ENCODE data around the gene GDI1.
"Not testable (repeated sequence)": the region's sequence is repeated elsewhere in the genome, so short reads cannot be mapped to it uniquely, and the experiment has no call there.

GDI1 gene
- 46.4 to 88.7 (median 67.8) reads per million in 18 experiments for total RNA-seq

DNA sequence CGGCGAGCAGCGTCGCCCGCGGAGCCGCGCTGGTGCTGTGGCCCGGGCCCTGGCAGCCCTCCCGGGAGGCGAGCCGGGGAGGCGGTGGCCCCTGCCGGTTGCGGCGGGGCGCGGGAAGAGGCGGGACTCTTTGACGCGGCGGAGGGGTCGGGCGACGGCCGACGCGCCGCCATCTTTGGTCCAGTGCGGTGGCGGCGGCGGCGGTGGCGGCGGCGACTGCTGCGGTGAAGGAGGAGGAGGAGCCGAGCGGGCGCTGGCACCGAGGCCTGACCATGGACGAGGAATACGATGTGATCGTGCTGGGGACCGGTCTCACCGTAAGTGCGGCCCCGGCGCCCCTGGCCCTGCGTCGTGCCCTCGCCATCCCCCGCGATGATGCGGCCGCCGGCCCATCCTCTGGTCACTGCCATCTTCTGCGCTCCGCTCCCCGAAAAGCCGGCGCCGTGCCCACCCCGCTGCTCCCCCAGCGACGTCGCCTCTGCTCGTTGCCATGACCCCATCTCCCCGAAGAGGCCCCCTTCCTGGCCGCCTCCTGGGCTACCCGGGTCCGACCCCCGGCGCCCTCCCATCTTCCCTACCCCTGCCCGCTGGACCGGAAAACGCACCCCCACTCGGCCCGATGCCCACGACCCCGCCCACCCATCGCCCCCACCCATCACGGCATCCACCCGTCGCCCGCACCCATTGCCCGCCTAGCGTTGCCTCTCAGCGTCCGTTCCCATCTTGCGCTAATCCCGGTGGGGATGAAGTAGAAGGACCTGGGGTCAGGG lies at the start of gene GDI1:
TSS of gene GDI1 (plus strand) at position 172 of the 770 bp plus-strand sequence. CDS start at position 273, 101 bp downstream.
- DNase-seq = peak in 1 of 2 donors; percentile 37

DNA sequence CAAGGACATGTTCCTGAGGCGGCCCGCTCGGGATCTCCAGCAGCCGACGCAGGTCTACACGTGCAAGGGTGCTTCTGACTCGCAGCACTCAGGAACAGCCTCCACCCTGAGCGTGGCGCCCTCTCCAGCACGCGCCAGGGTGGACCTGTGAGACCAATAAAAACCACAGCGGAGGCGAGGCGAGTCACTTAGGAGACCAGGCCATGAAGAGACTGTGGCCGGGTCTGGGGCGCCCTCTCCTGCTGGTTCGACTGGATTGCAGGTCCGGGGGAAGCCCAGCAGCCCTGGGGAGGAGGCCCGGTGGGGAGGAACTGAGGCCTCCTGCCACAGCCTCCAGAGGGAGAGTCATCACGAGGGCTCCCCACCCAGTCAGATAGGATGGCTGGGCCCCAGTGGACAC lies 48.9 kb upstream of the GDI1 start:
- DNase-seq = not testable (repeated sequence)

DNA sequence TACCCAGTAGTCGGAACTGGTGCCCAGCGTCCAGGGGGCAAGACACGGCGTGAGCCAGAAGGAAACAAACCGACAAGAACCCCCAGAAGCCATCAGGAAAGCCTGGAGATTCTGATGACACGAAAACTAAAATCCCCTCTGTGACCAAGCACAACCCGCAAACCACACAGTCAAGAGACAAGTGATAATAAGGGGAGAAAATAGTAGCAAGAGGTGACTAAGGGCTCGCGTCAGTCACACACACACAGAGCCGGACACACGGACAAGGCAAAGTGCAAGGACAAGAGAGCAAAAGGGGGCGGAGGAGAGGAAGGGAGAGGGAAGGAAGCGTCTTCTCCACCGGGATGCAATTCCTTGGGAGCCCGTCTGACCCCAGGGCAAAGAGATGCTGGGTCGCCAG lies 48.3 kb upstream of the GDI1 start:
- DNase-seq = not testable (repeated sequence)

DNA sequence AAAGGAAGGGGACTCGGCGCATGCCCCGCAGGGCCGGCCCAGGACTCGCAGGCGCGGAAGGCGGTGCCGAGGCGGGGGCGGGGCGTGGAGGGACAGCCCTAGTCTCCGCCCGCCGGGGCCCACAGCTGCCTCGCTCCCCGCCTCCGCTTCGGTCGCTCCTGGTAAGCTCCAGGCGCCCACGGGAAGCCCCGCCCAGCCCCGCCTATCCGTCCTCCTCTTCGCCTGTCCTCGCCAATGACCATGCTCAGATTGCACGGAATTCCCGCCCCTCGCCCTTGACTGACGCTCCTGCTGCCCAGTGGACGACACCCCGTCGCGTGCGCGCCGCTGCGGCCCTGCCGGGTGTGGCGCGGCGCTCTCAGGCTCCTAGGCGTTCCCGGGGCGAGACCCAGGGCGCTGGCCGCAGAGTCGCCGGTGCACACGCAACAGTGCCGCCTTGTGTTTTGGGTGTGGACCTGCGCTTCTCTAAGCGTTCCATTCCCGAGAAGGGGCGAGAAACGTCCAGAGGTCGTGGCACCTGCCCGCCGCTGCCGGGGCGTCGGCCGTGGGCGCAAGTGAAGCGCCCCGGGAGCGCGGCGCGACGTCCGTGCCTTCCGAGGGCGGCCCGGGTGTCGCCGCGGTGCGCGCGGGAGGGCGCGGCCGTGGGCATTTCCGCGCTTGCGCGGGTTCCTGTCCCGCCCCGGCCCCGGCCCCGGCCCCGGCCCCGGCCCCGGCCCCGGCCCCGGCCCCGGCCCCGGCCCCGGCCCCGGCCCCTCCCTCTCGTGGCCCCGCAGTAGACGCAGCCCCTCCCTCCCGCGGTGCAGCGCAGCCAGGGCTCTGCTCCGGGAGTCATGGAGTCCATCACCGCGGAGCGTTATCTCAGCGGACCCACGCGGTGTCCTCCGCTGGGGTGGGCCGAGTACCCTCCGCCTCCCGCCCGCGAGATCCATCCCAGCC lies 46.9 kb upstream of the GDI1 start:
- DNase-seq = not testable (repeated sequence)

DNA sequence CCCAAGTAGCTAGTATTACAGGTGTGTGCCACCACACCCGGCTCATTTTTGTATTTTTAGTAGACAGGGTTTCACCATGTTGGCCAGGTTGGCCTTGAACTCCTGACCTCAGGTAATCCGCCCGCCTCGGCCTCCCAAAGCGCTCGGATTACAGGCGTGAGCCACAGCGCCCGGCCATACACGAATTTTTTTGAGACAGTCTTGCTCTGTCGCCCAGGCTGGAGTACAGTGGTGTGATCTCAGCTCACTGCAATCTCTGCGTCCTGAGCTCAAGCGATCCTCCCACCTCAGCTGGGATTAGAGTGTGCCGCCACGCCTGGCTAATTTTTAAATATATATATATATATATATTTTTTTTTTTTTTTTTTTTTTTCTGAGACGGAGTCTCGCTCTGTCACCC lies 40.6 kb upstream of the GDI1 start:
- DNase-seq = not testable (repeated sequence)

DNA sequence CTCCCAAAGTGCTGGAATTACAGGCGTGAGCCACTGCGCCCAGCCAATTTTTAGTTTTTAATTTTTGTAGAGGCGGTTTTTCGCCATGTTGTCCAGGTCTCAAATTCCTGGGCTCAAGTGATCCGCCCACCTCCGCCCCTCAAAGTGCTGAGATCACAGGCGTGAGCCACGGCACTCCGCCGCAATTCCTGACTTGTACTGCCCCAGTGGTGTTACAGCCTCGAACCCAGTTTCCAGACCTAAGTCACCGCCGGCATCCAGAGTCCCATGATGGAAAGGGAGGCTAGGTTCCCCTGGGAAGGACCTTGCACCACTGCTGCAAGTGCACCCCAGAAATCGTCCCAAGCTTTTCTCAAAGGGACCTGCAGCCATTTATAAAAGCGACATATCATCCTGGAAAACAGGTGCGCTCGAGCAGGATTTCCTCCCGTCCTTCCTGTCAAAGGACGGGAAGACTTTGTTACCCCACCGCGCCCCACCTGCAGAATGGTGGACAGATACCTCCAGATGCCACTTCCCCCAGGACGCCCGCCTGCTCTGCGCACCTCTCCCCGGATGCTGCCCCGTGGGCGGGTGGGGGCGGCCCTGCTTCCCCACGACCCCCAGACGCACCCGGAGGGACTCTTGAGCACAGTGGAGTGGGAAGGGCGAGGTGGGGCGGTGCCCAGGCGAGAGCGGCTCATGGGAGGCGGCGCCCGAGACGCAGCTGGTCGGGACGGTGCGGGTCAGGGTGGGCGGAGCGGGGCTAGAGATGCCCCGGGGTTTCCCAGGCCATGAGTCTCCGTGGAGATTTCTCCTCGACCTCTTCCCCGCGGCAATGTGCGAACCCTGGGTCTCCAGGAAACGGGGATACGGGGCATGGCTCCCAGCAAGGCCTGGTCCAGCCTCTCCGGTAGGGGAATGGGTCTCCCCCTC lies 39.7 kb upstream of the GDI1 start:
- peak; percentile 50 to 74 for DNase-seq

DNA sequence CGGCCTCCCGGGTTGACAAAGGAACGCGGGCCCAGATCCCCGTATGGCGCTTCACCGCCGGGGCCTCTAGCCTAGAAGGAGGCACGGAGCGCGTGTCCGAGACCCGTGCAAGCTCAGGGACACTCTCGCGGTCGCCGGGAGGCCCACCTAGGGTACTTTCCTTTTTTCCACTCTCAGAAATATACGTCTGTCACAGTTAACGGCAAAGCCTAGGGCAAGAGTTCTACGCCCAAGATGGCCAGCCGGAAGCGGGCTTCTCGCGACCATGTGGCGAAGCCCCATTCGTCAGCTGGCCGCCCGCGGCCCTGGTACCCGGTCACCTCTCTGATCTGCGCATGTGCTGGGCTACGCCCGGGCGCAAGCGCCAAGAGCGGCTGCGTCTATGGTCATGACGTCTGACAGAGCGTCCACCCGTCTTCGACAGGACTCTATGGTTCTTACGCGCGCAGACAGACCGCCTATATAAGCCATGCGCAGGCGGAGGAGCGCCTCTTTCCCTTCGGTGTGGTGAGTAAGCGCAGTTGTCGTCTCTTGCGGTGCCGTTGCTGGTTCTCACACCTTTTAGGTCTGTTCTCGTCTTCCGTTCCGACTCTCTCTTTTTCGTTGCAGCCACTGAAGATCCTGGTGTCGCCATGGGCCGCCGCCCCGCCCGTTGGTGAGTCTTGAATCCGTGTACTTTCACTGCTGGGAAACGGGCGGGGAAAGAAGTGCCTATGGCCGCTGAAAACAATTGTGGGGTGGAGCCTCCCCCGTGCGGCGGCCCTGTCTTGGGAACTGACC lies 38.9 kb upstream of the GDI1 start, which contains the start of gene RPL10:
TSS of gene RPL10 (plus strand) at position 490 of the 780 bp plus-strand sequence. CDS start at position 633, 143 bp downstream.
- peak; percentile 96 to 97 for DNase-seq

DNA sequence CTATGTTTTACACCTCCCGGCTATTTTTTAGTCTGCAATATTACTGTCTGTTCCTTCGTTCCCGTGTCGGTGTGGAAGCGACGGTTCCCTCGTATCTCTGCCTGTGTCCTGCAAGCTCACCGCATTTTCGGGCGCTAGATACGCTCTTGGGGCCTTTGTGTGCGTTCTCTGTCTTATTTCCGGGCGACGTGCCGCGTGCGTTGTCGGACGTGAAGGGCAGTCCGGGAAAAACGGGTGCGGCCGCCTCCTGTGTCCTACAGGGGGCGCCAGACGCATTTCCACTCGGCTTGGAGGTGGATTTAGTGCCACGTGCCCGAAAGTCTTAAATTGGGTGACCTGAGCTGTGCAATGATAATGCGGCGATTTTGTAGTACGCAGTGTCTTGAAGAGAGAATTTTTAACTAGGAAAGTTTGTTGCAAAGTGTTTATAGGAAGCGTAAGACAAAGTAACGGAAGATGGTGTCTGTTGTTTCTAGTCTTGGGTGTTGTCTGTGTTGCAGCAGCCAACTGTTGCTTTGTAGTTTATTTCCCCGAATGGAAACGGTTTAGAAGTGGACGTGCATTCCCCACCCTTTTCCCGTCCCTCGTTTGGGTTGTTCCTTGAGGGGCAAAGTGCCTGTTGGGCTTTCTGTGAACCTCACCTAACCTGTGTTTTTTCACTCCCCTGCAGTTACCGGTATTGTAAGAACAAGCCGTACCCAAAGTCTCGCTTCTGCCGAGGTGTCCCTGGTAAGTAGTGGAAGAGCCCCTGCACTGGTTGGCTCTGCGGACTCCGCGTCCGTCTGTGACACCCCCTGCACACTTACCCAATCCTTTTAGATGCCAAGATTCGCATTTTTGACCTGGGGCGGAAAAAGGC lies 38.1 kb upstream of the GDI1 start:
- peak; percentile 83 for DNase-seq

DNA sequence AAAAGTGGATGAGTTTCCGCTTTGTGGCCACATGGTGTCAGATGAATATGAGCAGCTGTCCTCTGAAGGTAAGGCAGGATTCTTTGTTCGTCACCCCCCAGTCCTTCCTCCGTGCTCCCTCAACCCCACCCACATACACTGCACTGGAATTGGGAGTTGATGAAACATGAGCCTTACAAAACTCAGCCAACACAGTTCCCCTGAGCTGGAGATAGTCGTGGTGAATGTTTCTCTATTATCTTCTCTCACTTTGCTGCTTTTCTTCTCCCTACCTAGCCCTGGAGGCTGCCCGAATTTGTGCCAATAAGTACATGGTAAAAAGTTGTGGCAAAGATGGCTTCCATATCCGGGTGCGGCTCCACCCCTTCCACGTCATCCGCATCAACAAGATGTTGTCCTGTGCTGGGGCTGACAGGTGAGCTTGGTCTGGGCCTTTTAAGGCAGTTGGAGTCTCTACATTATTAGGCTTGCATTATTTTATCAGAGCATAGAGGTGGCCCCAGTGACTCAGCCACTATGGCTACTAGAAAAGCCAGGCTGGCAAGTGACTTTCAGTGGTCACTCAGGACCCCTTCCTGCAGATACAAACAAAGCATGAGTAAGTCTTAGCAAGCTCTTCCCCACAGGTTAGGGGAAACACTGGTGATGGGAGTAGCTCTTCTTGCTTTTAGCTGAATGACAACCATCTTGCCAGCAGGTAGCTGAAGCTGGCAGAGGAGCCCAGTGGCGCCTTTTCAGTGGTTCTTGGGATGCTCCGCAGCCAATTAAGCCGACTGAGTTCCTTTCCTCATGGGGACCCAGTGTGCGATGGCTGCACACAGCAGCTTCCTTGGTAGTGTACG lies 37.2 kb upstream of the GDI1 start:
- no peak for DNase-seq

DNA sequence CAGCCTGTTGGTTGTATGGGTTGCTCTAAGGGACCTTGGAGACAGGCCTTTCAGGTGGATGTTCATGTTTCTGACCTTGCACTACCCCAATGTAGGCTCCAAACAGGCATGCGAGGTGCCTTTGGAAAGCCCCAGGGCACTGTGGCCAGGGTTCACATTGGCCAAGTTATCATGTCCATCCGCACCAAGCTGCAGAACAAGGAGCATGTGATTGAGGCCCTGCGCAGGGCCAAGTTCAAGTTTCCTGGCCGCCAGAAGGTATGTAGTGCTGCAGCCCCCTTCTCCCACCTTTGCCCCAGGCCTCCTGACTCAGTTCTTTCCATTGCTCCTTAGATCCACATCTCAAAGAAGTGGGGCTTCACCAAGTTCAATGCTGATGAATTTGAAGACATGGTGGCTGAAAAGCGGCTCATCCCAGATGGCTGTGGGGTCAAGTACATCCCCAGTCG lies 36.6 kb upstream of the GDI1 start:
- not testable (repeated sequence) for DNase-seq

DNA sequence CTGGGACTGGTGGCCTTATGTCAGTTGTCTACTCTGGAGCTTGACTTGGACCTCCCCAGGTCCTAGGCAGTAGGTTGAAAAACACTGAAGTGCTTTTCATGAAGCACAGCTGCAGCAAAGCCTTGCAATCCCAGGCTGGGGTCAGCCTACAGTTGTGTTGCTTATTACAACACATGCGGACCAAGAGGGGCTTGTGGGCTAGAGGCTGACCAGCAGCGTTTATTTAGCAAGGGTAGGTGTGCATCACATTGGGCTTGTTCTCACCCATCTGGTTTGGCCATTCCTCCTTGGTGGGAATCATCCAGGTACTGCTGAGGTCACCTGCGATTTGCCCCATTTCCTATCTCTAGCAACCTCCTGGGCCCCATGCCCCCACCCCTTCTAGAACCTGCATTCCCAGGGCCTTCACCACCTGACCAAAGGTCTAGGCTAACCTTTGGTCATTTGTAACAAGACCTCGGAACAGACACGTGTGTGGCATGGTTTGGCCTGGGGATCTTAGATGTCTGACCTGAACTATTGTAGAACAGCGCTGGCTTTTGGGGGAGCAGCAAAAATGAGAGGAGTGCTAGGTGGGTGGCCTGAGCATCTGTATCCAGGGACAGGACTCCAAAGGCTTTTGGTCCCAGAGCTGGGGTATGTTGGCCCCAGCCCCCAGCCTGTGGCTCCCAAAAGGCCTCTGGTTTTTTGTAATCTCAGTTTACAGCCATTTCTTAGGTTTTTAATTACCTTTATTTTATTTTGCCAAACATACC lies 35.7 kb upstream of the GDI1 start:
- DNase-seq = peak in 1 of 2 donors; percentile 12

DNA sequence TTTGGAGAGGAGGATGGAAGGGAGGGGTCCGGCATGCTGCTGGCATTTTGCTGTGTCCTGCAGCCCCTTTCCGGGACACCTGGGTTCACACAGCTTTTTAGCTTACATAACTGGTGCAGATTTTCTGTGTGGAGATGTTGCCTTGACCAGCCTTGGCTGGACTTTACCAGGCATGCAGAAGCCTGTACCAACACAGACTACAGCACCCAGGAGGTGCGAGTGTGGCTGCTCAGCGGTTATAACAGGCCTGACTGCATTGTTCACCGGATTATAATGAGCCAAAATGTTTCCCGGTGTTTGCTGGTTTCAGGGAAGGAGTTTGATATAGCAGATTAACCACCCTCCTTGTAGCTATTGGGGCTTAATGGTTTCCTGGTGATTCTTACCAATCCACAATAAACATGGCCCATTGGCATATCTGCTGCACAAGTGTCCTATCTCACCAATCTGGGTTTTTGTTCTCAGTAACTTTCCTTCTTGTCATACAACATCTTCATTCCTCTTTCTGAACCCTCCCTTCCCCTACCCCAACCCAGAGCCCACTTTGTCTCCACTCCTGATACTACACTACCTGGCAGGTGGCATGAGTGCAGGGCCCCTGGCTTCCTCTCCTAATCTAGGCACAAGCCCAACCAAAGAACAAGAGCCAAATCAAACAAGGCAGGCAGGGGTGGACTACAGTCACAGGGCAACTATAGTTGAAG lies 34.9 kb upstream of the GDI1 start:
- DNase-seq = no peak

DNA sequence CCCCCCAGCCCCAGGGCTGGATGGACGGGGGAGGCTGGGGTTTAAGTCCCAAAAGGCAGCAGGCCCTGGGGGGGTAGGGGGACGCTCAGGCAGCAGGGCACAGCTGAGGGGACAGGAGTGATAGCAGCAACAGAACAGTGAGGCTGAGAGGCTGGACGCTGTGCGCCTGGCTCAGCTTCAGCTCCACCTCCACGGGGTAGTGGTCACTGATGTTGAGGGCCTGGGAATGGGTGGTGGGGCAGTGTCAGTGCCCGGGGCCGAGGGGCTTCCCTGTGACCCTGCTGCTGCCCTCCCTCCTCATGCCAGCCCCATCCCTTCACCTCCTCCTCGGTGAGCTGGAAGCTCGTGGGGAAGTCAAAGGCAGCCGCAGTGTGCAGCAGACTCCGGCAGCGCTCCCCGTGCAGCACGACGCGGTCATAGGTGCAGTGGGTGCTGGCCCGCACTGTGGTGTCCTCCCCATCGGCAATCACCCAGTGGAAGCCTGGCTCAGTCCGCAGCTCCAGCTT lies 34.3 kb upstream of the GDI1 start:
- no peak for DNase-seq

DNA sequence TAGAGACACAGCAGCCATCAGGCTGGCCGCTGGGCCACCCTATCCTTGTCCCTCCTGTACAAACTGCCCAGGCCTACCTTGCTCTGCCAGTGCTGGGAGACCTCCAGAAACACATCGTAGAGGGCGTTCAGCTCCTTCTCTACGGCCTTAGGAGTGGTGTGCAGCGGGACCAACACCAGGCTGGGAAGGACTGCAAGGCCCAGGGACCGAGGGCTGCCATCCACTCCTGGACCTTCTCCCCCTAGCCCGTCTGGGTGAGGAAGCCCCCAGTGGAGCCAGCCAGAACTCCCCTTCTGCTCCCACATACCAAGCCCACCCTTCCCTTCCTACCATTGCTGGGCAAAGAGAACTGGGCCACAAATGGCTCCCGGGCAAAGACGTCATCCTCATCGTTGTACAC lies 33.8 kb upstream of the GDI1 start:
- DNase-seq = no peak

DNA sequence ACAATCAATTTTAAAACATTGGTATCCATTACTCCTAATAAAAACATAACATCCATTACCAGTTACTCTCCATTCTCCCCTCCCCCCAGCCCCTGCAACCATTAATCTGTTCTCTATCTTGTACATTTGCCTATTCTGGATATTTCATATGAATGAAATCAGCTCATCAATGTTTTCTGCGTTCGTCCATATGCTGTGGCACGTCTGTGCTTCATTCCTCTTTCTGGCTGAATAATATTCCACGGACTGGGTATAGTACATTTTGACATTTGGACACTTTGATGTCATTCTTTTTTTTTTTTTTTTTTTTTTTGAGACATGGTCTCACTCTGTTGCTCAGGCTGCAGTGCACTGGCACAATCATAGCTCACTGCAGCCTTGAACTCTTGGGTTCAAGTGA lies 33.1 kb upstream of the GDI1 start:
- no peak for DNase-seq

DNA sequence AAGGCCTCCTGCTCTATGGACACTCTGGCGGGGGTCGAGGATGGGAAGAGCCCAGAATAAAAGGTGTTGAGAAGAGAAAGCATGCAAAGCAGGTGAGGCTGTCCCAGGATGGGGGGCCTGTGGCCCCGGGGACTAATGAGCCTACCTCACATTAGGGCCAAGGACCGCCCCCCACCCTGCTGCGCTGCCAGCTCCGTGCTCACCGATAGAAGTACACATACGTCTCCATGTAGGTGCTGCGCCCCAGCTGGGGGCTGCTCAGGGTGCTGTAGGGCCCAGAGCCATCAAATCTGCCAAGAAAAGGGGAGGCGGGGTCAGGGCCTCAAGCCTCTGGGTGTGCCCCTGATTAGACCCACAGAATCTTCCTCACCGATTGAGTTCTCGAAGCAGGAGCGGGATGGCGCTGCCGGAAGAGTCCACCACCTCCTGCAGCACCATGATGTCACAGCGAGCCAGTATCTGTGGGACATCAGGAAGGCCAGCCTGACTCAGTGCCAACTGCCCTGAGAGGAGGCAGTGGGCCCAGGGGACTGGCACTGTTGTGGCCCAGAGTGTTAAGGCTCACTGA lies 32.2 kb upstream of the GDI1 start:
- DNase-seq = no peak

DNA sequence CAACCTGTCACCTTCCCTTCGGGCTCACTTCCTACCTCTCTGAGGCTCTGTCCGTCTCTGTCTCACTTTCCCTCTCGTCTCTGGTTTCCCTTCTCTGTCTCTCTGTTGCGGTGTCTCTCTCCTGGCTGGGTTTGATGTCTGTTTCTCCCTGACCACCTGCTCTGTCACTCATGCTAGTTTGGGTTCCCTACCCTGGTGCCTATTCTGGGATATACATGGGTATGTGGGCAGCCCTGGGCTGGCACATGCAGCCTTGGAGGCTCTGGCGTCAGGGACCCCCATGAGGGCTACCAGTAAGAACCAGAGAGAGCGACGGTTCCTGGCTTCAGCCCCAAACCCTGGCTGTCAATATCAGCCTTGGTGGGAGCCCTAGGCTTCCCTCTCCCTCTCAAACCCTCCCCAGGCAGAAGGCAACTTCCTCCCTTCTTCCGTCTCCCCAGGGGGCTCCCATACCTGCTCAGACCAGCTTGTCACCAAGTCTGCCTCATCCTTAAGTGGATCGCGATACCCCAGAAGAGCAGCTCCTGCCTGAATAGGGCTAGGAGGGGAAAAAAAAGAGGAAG lies 28.2 kb upstream of the GDI1 start:
- DNase-seq = no peak

Data from inflammatory macrophage (primary cell).